GM10847 (cell line): ENCODE results near the gene MCAT.

Experiments
- POLR2A ChIP-seq: IDR thresholded peaks from 2 replicates; pipeline ENCODE4 v1.6.1; 2011; ENCODE audit not compliant: insufficient read length; ENCODE audit errors: extremely low read depth

The MCAT gene

GRCh38 chr22:43152003-43152356 lies 8.8 kb upstream of the MCAT start:
- TF ChIP-seq POLR2A, result no peak

GRCh38 chr22:43151251-43152002 lies 8.2 kb upstream of the MCAT start, which contains the start of gene TSPO:
Gene TSPO, plus strand, starts transcription at chr22:43151559. Its CDS starts 7,680 bp downstream, at chr22:43159239.
- TF ChIP-seq POLR2A, result peak; percentile 20

- TF ChIP-seq POLR2A, result no peak
Measured at GRCh38 chr22:43150731-43151206, 7.6 kb upstream of the MCAT start.

GRCh38 chr22:43148581-43148980 lies 5.4 kb upstream of the MCAT start:
- no peak for TF ChIP-seq POLR2A

GRCh38 chr22:43147821-43148220 lies 4.6 kb upstream of the MCAT start:
- no peak for TF ChIP-seq POLR2A

- TF ChIP-seq POLR2A, result no peak
Measured at GRCh38 chr22:43144949-43145348, 1.8 kb upstream of the MCAT start.

- no peak for TF ChIP-seq POLR2A
Measured at GRCh38 chr22:43136801-43137200, 6.4 kb downstream of the MCAT start.

GRCh38 chr22:43136255-43136654 lies 6.9 kb downstream of the MCAT start:
- no peak for TF ChIP-seq POLR2A

- no peak for TF ChIP-seq POLR2A
Measured at GRCh38 chr22:43135565-43135964, 7.6 kb downstream of the MCAT start.

- no peak for TF ChIP-seq POLR2A
Measured at GRCh38 chr22:43134553-43134952, 8.6 kb downstream of the MCAT start.

- no peak for TF ChIP-seq POLR2A
Measured at GRCh38 chr22:43133401-43133800, 9.8 kb downstream of the MCAT start.

GRCh38 chr22:43131773-43132501 lies 11.3 kb downstream of the MCAT start:
- TF ChIP-seq POLR2A, result no peak

- no peak for TF ChIP-seq POLR2A
Measured at GRCh38 chr22:43129426-43130425, 13.5 kb downstream of the MCAT start.

- no peak for TF ChIP-seq POLR2A
Measured at GRCh38 chr22:43128928-43129424, 14.2 kb downstream of the MCAT start.

GRCh38 chr22:43128116-43128515 lies 15.1 kb downstream of the MCAT start:
- TF ChIP-seq POLR2A, result no peak
